Cerebellar cortex (tissue), 1 donor: ENCODE results near the gene NUDT8.

Experiments
- DNase-seq: peaks from one replicate; pipeline ENCODE4 v3.0.0-alpha.2; 2015; ENCODE audit warnings: low spot score

The NUDT8 gene

GRCh38 chr11:67629386-67630227, at the start of gene NUDT8:
Gene NUDT8, minus strand, starts transcription at chr11:67629937. Its CDS starts 26 bp downstream, at chr11:67629911.
- DNase-seq = peak; percentile 70

GRCh38 chr11:67675058-67675747, 45.5 kb upstream of the NUDT8 start:
- no peak for DNase-seq

GRCh38 chr11:67674442-67674871, 44.7 kb upstream of the NUDT8 start, which contains the start of gene ALDH3B2:
Gene ALDH3B2, minus strand, starts transcription at chr11:67674623. Its CDS starts 7,688 bp downstream, at chr11:67666935.
- no peak for DNase-seq

GRCh38 chr11:67673902-67674301, 44.2 kb upstream of the NUDT8 start:
- no peak for DNase-seq

- no peak for DNase-seq
Observed at GRCh38 chr11:67673358-67673757, 43.6 kb upstream of the NUDT8 start.

GRCh38 chr11:67671211-67671520, 41.4 kb upstream of the NUDT8 start:
- no peak for DNase-seq

- no peak for DNase-seq
Observed at GRCh38 chr11:67670316-67671210, 40.8 kb upstream of the NUDT8 start.

GRCh38 chr11:67668192-67668551, 38.4 kb upstream of the NUDT8 start:
- DNase-seq = no peak

GRCh38 chr11:67667490-67668191, 37.9 kb upstream of the NUDT8 start:
- DNase-seq = no peak

GRCh38 chr11:67666676-67667489, 37.1 kb upstream of the NUDT8 start:
- DNase-seq = no peak

GRCh38 chr11:67666303-67666645, 36.5 kb upstream of the NUDT8 start:
- no peak for DNase-seq

GRCh38 chr11:67665541-67666302, 36.0 kb upstream of the NUDT8 start:
- DNase-seq = no peak

GRCh38 chr11:67664696-67665540, 35.2 kb upstream of the NUDT8 start:
- no peak for DNase-seq

- no peak for DNase-seq
Observed at GRCh38 chr11:67664213-67664585, 34.5 kb upstream of the NUDT8 start.

- no peak for DNase-seq
Observed at GRCh38 chr11:67663532-67664212, 33.9 kb upstream of the NUDT8 start.

- DNase-seq = no peak
Observed at GRCh38 chr11:67662835-67663531, 33.2 kb upstream of the NUDT8 start.

GRCh38 chr11:67662142-67662834, 32.6 kb upstream of the NUDT8 start:
- DNase-seq = no peak
